ENCODE data around the gene ABCA13. TPM values are rescaled to one million over a fixed set of nuclear protein-coding genes. Genes with fewer than 3 reads are reported as not detected.

ABCA13 gene
- total and polyA plus RNA-seq, 2 donors (not counting 3 experiments of a cell fraction or from before 2014, with no cell fraction given) = 0.01 to 0.11 TPM

DNA sequence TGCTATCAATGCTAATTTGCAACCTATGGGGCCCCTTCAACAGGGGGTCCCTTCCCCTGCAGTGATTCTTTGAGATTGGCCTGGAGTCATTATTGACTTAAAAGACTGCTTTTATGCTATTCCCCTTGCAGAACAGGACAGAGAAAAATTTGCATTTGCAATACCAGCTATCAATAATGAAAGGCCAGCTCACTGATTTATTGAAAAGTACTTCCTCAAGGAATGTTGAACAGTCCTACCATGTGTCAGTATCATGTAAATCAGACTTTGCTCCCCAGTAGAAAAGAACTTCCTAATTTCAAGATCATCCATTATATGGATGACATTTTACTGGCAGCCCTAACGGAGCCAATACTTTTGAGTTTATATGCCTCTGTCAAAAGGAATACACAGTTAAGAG lies 29.7 kb upstream of the ABCA13 start:
- FAIRE-seq (no peak), DNase-seq (ENCODE audit: low read depth, low spot score) (no peak)
- no peaks in the 10 kb centered on the region for H4K20me1 ChIP-seq (replicated peaks; ENCODE audit: control insufficient read depth, extremely low read depth, insufficient read depth, low read length)
- no peaks in the 10 kb centered on the region for H3K36me3 ChIP-seq (ENCODE audit: control insufficient read depth in 2 of 2, extremely low read depth in 1 of 2, insufficient read depth in 2 of 2, low read length in 2 of 2)
- ChIA-PET POLR2A (interaction anchor here (0.6 kb wide), 1 partner anchor 148 kb away, joined by 5 read pairs; no protein-coding TSS in a partner anchor), CTCF (no interaction called here)
- no peaks in the 10 kb centered on the region for H3K9me3 ChIP-seq (replicated peaks; ENCODE audit: control insufficient read depth, insufficient read depth, low read length)
- H2AFZ ChIP-seq (ENCODE audit: low read depth, low read length) = no peak overlapping the region
- H3K27me3 ChIP-seq (ENCODE audit: control insufficient read depth in 2 of 2, insufficient read depth in 2 of 2, low read length in 2 of 2) = no peaks in the 10 kb centered on the region
- no peak overlapping the region for H3K27ac ChIP-seq (ENCODE audit: insufficient read depth, low read depth, low read length)
- H3K9me1 ChIP-seq (replicated peaks; ENCODE audit: control insufficient read depth, extremely low read depth, insufficient read depth, low read length) = no peaks in the 10 kb centered on the region
- no TSS peak for BruUV-seq (replicated peaks)
- H3K4me1 ChIP-seq (ENCODE audit: control insufficient read depth, extremely low read depth, insufficient read depth, low read length) = peaks cover 4% of the 10 kb centered on the region
- H3K4me2 ChIP-seq (ENCODE audit: insufficient read depth, low read length) = no peak overlapping the region
- H3K79me2 ChIP-seq (ENCODE audit: control insufficient read depth, insufficient read depth, low read length) = no peaks in the 10 kb centered on the region
- H3K9ac ChIP-seq (replicated peaks; ENCODE audit: extremely low read depth, insufficient read depth, low read length) = no peak overlapping the region
- intact Hi-C loops (cut with micrococcal nuclease) (no loop called here), dilution Hi-C loops (cut with MboI; ENCODE audit: extremely low pct_ligation_motif_present, low sequenced_read_pairs) (no loop called here)
- TF ChIP-seq EZH2 (IDR thresholded peaks at IDR 0.05; ENCODE audit: borderline replicate concordance, low read depth, low read length, severe bottlenecking) (no peak), GATA2 (IDR thresholded peaks at IDR 0.05; ENCODE audit: insufficient read depth, insufficient read length, low read depth, low read length) (no peak), POLR2AphosphoS5 (IDR thresholded peaks at IDR 0.05; ENCODE audit: insufficient read depth, low read depth, low read length) (no peak), MYC (IDR thresholded peaks at IDR 0.05; ENCODE audit: low read depth, low read length) (no peak)
- TF ChIP-seq, protein P1, sequence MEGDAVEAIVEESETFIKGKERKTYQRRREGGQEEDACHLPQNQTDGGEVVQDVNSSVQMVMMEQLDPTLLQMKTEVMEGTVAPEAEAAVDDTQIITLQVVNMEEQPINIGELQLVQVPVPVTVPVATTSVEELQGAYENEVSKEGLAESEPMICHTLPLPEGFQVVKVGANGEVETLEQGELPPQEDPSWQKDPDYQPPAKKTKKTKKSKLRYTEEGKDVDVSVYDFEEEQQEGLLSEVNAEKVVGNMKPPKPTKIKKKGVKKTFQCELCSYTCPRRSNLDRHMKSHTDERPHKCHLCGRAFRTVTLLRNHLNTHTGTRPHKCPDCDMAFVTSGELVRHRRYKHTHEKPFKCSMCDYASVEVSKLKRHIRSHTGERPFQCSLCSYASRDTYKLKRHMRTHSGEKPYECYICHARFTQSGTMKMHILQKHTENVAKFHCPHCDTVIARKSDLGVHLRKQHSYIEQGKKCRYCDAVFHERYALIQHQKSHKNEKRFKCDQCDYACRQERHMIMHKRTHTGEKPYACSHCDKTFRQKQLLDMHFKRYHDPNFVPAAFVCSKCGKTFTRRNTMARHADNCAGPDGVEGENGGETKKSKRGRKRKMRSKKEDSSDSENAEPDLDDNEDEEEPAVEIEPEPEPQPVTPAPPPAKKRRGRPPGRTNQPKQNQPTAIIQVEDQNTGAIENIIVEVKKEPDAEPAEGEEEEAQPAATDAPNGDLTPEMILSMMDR (IDR thresholded peaks at IDR 0.05; ENCODE audit: extremely low read depth in 1 of 2, insufficient read depth in 1 of 2, low read depth in 1 of 2, low read length in 2 of 2) = no peak
- H3K4me3 ChIP-seq (replicated peaks in 1 of 3; ENCODE audit: insufficient read depth in 1 of 3, low read depth in 1 of 3, low read length in 3 of 3) = no peak overlapping the region

DNA sequence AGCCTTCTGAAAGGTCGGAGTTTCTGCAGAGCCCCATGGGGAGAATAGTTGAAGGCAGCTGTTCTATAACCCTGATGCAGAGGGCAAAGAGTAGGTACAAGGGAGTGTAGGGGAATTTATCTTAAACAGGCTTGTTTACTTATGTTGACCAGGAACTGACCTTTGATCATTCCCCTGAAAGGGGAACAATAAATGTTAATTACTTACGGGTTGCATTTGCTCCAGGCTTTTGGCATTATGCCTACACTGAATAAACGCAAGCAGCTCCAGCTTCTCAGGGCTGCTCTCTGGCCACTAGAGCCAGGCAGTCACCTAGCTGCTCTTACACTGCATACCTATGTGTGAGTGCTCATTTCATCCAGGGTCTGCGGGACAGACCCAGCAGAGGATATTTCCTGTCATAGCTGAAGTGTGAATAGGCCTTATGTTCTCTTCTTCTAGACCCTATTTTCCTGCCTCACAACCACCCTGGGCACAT lies 26.9 kb upstream of the ABCA13 start:
- H3K4me2 ChIP-seq (ENCODE audit: insufficient read depth, low read length) = no peak overlapping the region
- DNase-seq (ENCODE audit: low read depth, low spot score) (no peak), FAIRE-seq (no peak)
- POLR2A ChIA-PET = no interaction called here
- no peak overlapping the region for H3K27ac ChIP-seq (ENCODE audit: insufficient read depth, low read depth, low read length)
- H3K9ac ChIP-seq (replicated peaks; ENCODE audit: extremely low read depth, insufficient read depth, low read length) = no peak overlapping the region
- no peaks in the 10 kb centered on the region for H3K36me3 ChIP-seq (ENCODE audit: control insufficient read depth in 2 of 2, extremely low read depth in 1 of 2, insufficient read depth in 2 of 2, low read length in 2 of 2)
- CTCF ChIA-PET = no interaction called here
- intact Hi-C loops (cut with micrococcal nuclease) = no loop called here
- no peak overlapping the region for H3K4me3 ChIP-seq (replicated peaks in 1 of 3; ENCODE audit: insufficient read depth in 1 of 3, low read depth in 1 of 3, low read length in 3 of 3)
- H3K27me3 ChIP-seq (ENCODE audit: control insufficient read depth in 2 of 2, insufficient read depth in 2 of 2, low read length in 2 of 2) = peaks cover 2 to 5% of the 10 kb centered on the region in 2 experiments
- dilution Hi-C loops (cut with MboI; ENCODE audit: extremely low pct_ligation_motif_present, low sequenced_read_pairs) = no loop called here
- TF ChIP-seq GATA2 (IDR thresholded peaks at IDR 0.05; ENCODE audit: insufficient read depth, insufficient read length, low read depth, low read length) = no peak
- TF ChIP-seq MYC (IDR thresholded peaks at IDR 0.05; ENCODE audit: low read depth, low read length) = no peak
- TF ChIP-seq EZH2 (IDR thresholded peaks at IDR 0.05; ENCODE audit: borderline replicate concordance, low read depth, low read length, severe bottlenecking) = no peak
- TF ChIP-seq, protein P2, sequence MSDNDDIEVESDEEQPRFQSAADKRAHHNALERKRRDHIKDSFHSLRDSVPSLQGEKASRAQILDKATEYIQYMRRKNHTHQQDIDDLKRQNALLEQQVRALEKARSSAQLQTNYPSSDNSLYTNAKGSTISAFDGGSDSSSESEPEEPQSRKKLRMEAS (IDR thresholded peaks at IDR 0.05; ENCODE audit: insufficient read depth, insufficient read length) = no peak
- TF ChIP-seq POLR2A (IDR thresholded peaks at IDR 0.05; ENCODE audit: low read depth, low read length) = no peak
- no peak for TF ChIP-seq FOS (IDR thresholded peaks at IDR 0.05; ENCODE audit: borderline replicate concordance, insufficient read depth, low read length)
- TF ChIP-seq, protein P1 (IDR thresholded peaks at IDR 0.05; ENCODE audit: extremely low read depth in 1 of 2, insufficient read depth in 1 of 2, low read depth in 1 of 2, low read length in 2 of 2) = no peak
- BruUV-seq (replicated peaks) = no TSS peak
- H2AFZ ChIP-seq (ENCODE audit: low read depth, low read length) = no peak overlapping the region
- no peaks in the 10 kb centered on the region for H3K9me1 ChIP-seq (replicated peaks; ENCODE audit: control insufficient read depth, extremely low read depth, insufficient read depth, low read length)
- no peaks in the 10 kb centered on the region for H3K9me3 ChIP-seq (replicated peaks; ENCODE audit: control insufficient read depth, insufficient read depth, low read length)
- no peaks in the 10 kb centered on the region for H3K79me2 ChIP-seq (ENCODE audit: control insufficient read depth, insufficient read depth, low read length)
- H3K4me1 ChIP-seq (ENCODE audit: control insufficient read depth, extremely low read depth, insufficient read depth, low read length) = peaks cover 4% of the 10 kb centered on the region
- no peaks in the 10 kb centered on the region for H4K20me1 ChIP-seq (replicated peaks; ENCODE audit: control insufficient read depth, extremely low read depth, insufficient read depth, low read length)
